K562 (cell line): Measurements from ENCODE around the gene FUT2. TPM values are rescaled to one million over a fixed set of nuclear protein-coding genes. Genes with fewer than 3 reads are reported as not detected.
A peak's percentile ranks its signal among the peaks of the same experiment; 100 is the strongest.

Experiments used
- CHD4 ChIP-seq: fragments of 200-600 bp; sonication (generic); IDR thresholded peaks from 3 replicates; pipeline ENCODE4 v1.6.1; 2012; ENCODE audit warnings: low read depth, mild to moderate bottlenecking, mixed read lengths, low read length, inconsistent platforms; ENCODE audit not compliant: insufficient read depth, insufficient replicate concordance, poor library complexity, severe bottlenecking
- CREBBP ChIP-seq: IDR thresholded peaks from one replicate; pipeline ENCODE4 v1.6.1; 2012; ENCODE audit warnings: low read depth, mild to moderate bottlenecking, control low read depth, inconsistent platforms, low read length
- FOXP1 ChIP-seq: sonication (generic); formaldehyde crosslinking; IDR thresholded peaks from 2 replicates; pipeline ENCODE4 v1.8.0; 2022; ENCODE audit warnings: mild to moderate bottlenecking, missing genetic modification reagents
- GABPA ChIP-seq: fragments of 200-800 bp; sonication (Bioruptor generic); conservative IDR thresholded peaks from 2 replicates; pipeline ENCODE4 v1.6.1; 2016; ENCODE audit warnings: low read depth, missing genetic modification characterization, missing compliant biosample characterization
- MTA3 ChIP-seq: fragments of 450-650 bp; formaldehyde crosslinking; IDR thresholded peaks from 2 replicates; pipeline ENCODE4 v1.6.1; 2017; ENCODE audit warnings: mild to moderate bottlenecking, borderline replicate concordance
- NCOR1 ChIP-seq: fragments of 450-650 bp; IDR thresholded peaks from 2 replicates; pipeline ENCODE4 v1.6.1; 2016; ENCODE audit warnings: mild to moderate bottlenecking, moderate library complexity
- NR4A1 ChIP-seq, 2 experiments: fragments of 250-450 bp in 1 of 2; fragments of 450-650 bp in 1 of 2; sonication (Bioruptor Pico) in 1 of 2; IDR thresholded peaks; 2 replicates each; pipeline versions ENCODE4 v1.4.0 to v1.6.1; 2016 to 2020; ENCODE audit warnings: mild to moderate bottlenecking in 2 of 2, missing compliant biosample characterization in 1 of 2, missing genetic modification characterization in 1 of 2, moderate library complexity in 1 of 2
- NRF1 ChIP-seq, 2 experiments: fragments of 450-650 bp; IDR thresholded peaks in 1 of 2; conservative IDR thresholded peaks in 1 of 2; 2 replicates each; pipeline ENCODE4 v1.6.1; 2014; ENCODE audit warnings: mild to moderate bottlenecking in 2 of 2
- NUFIP1 ChIP-seq: fragments of 450-650 bp; IDR thresholded peaks from 2 replicates; pipeline ENCODE4 v1.6.1; 2018; ENCODE audit not compliant: partially characterized antibody
- PHF21A ChIP-seq: fragments of 450-650 bp; IDR thresholded peaks from 2 replicates; pipeline ENCODE4 v1.6.1; 2017; ENCODE audit warnings: low read depth, borderline replicate concordance
- PML ChIP-seq: IDR thresholded peaks from 2 replicates; pipeline ENCODE4 v1.6.1; 2012; ENCODE audit warnings: low read length, inconsistent platforms
- POLR3G ChIP-seq: IDR thresholded peaks from 2 replicates; pipeline ENCODE4 v1.6.1; 2011; ENCODE audit not compliant: insufficient read length, insufficient replicate concordance; ENCODE audit errors: extremely low read depth
- SNIP1 ChIP-seq: fragments of 450-650 bp; IDR thresholded peaks from 2 replicates; pipeline ENCODE4 v1.7.1; 2017; ENCODE audit warnings: low read depth, mild to moderate bottlenecking
- YBX1 ChIP-seq: fragments of 450-650 bp; IDR thresholded peaks from 2 replicates; pipeline ENCODE4 v1.7.1; 2016; ENCODE audit warnings: mild to moderate bottlenecking
- ZNF124 ChIP-seq: sonication (generic); formaldehyde crosslinking; IDR thresholded peaks from 2 replicates; pipeline ENCODE4 v1.8.1; 2022; ENCODE audit warnings: missing genetic modification reagents
- ZNF175 ChIP-seq: fragments of 200-800 bp; sonication (Bioruptor generic); IDR thresholded peaks from 2 replicates; pipeline ENCODE4 v1.6.1; 2016; ENCODE audit warnings: low read depth, mild to moderate bottlenecking, missing genetic modification characterization, missing compliant biosample characterization
- ZNF3 ChIP-seq: fragments of 250-450 bp; sonication (Bioruptor Pico); IDR thresholded peaks from 2 replicates; pipeline ENCODE4 v1.5.0; 2021; ENCODE audit warnings: mild to moderate bottlenecking, moderate library complexity
- polyA plus RNA-seq, 8 experiments: library from polyadenylated mRNA; depleted of rRNA in 4 of 8; stranded (reverse) in 5 of 8; unstranded in 3 of 8; fragments of >200 nt; fragmentation: Nextera tagmentation in 2 of 8; fragmentation: Illumina TruSeq in 1 of 8; extraction: Ambion mirVana in 2 of 8; extraction: Trizol in 1 of 8; gene quantifications; 2 replicates each; pipeline versions ENCODE4 v1.2.1 to v1.2.3, GENCODE V29; 2011 to 2014; ENCODE audit warnings: inconsistent platforms in 1 of 8, missing spikeins in 1 of 8
- total RNA-seq, 7 experiments: library from RNA; depleted of rRNA in 6 of 7; stranded (reverse); fragments of >200 nt in 6 of 7; fragmentation: Illumina TruSeq in 2 of 7; extraction: Trizol in 2 of 7; gene quantifications; 2 replicates each; pipeline versions ENCODE4 v1.2.1 to v1.2.3, GENCODE V29; 2011 to 2021; ENCODE audit warnings: low replicate concordance in 1 of 7
- TF ChIP-seq, protein P1 (sequence below): fragments of 450-650 bp; IDR thresholded peaks from 2 replicates; pipeline ENCODE4 v1.6.1; 2016; ENCODE audit warnings: low read depth
- TF ChIP-seq, protein P2 (sequence below): IDR thresholded peaks from 3 replicates; pipeline ENCODE4 v1.6.1; 2011; ENCODE audit warnings: borderline replicate concordance, mild to moderate bottlenecking; ENCODE audit not compliant: insufficient read length, insufficient read depth

The FUT2 gene
- total and polyA plus RNA-seq, 9 of the 15 experiments (the other 6 are each of a cell fraction or from before 2014, with no cell fraction given), result 0.03 to 0.04 TPM; not detected in 7

DNA sequence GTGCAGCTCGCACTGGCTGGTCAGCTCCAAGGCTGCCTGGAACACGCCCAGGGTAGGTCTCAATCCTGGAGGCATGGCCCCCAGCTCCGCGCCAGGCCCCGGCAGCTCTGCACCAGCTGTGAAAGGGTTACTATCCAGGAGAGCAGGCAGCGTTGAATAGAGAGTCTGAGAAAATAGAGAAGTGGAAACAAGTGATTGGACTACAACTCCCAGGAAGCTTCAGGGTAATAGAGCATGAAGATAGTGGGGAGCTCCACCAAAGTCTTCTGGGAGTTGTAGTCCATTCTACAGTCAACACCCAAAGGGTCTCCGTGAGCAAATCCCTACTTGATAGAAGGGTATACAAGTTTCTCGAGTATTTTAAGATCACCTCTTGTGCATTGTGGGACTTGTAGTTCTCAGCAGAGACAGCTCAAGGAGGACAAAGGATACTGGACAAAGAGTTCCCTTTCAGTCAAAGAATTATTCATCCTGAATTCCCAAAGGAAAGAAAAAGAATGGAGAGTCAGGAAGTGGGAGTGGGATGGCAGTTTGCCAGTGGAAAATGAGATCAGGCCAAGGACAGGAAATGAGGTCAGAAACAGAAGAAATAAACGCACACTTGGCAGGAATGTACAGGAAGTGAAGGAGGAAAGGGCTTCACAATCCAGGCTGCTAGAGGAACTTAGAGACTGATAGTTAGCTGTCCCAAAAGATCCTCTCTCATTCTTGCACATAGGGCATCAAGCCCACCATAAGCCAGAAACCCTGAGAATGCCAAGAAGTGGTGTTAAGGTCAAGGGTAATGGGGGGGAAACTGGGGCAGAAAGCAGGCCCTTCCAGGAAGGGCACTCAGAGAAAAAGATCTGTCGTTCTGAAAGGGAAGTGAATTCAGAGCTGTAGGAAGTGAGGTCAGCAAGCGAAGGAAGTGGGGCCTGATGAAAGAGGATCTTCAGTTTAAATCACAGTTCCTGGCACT is 29.3 kb downstream of the FUT2 start (continued):
- TF ChIP-seq NUFIP1 (no peak), FOXP1 (CRISPR knock-in tag) (no peak), POLR3G (no peak), PHF21A (no peak), SNIP1 (no peak), YBX1 (no peak), MTA3 (0 out of 2 replicates have a peak, but pooled peaks have one; percentile 41), ZNF124 (CRISPR knock-in tag) (no peak), CHD4 (no peak), NR4A1 (CRISPR knock-in tag; IDR thresholded peaks at IDR 0.05) (no peak), NR4A1 (tag; IDR thresholded peaks at IDR 0.05) (no peak), NRF1 (conservative IDR thresholded peaks at IDR 0.05 in 1 of 2, IDR thresholded peaks at IDR 0.05 in 1 of 2) (peak in 1 of 2 experiments; percentile 33; a peak in 3 of 4 replicates), ZNF3 (no peak), NCOR1 (no peak), PML (peak; percentile 48; the same call in 1 of the 2 replicates), ZNF175 (CRISPR knock-in tag) (peak; percentile 86), GABPA (tag) (peak; percentile 93), CREBBP (no peak)
- TF ChIP-seq, protein P1, sequence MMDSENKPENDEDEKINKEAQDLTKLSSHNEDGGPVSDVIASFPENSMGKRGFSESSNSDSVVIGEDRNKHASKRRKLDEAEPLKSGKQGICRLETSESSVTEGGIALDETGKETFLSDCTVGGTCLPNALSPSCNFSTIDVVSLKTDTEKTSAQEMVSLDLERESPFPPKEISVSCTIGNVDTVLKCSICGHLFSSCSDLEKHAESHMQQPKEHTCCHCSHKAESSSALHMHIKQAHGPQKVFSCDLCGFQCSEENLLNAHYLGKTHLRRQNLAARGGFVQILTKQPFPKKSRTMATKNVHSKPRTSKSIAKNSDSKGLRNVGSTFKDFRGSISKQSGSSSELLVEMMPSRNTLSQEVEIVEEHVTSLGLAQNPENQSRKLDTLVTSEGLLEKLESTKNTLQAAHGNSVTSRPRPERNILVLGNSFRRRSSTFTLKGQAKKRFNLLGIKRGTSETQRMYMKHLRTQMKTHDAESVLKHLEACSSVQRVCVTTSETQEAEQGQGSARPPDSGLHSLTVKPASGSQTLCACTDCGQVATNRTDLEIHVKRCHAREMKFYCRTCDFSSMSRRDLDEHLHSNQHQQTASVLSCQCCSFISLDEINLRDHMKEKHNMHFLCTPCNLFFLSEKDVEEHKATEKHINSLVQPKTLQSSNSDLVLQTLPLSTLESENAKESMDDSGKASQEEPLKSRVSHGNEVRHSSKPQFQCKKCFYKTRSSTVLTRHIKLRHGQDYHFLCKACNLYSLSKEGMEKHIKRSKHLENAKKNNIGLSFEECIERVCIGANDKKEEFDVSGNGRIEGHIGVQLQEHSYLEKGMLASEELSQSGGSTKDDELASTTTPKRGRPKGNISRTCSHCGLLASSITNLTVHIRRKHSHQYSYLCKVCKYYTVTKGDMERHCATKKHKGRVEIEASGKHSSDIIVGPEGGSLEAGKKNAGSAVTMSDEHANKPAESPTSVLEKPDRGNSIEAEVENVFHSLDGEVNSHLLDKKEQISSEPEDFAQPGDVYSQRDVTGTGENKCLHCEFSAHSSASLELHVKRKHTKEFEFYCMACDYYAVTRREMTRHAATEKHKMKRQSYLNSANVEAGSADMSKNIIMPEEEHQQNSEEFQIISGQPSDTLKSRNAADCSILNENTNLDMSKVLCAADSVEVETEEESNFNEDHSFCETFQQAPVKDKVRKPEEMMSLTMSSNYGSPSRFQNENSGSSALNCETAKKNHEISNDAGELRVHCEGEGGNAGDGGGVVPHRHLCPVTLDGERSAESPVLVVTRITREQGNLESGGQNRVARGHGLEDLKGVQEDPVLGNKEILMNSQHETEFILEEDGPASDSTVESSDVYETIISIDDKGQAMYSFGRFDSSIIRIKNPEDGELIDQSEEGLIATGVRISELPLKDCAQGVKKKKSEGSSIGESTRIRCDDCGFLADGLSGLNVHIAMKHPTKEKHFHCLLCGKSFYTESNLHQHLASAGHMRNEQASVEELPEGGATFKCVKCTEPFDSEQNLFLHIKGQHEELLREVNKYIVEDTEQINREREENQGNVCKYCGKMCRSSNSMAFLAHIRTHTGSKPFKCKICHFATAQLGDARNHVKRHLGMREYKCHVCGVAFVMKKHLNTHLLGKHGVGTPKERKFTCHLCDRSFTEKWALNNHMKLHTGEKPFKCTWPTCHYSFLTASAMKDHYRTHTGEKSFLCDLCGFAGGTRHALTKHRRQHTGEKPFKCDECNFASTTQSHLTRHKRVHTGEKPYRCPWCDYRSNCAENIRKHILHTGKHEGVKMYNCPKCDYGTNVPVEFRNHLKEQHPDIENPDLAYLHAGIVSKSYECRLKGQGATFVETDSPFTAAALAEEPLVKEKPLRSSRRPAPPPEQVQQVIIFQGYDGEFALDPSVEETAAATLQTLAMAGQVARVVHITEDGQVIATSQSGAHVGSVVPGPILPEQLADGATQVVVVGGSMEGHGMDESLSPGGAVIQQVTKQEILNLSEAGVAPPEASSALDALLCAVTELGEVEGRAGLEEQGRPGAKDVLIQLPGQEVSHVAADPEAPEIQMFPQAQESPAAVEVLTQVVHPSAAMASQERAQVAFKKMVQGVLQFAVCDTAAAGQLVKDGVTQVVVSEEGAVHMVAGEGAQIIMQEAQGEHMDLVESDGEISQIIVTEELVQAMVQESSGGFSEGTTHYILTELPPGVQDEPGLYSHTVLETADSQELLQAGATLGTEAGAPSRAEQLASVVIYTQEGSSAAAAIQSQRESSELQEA, result no peak
- TF ChIP-seq, protein P2, sequence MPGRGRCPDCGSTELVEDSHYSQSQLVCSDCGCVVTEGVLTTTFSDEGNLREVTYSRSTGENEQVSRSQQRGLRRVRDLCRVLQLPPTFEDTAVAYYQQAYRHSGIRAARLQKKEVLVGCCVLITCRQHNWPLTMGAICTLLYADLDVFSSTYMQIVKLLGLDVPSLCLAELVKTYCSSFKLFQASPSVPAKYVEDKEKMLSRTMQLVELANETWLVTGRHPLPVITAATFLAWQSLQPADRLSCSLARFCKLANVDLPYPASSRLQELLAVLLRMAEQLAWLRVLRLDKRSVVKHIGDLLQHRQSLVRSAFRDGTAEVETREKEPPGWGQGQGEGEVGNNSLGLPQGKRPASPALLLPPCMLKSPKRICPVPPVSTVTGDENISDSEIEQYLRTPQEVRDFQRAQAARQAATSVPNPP, result no peak
